Pancreas (tissue), 10 donors: Measurements from ENCODE around the gene MECR. TPM values are rescaled to one million over a fixed set of nuclear protein-coding genes. Genes with fewer than 3 reads are reported as not detected.

Experiments used
- ATAC-seq, 4 donors: fragments of 200-7000 bp; cut with Tn5 transposase; one replicate each; pipeline versions ENCODE4 v1.8.0 to v1.9.1; 2020; ENCODE audit warnings: mild to moderate bottlenecking in 4 of 4, moderate library complexity in 4 of 4
- DNase-seq, 6 donors: peaks; one replicate each; pipeline ENCODE4 v3.0.0-alpha.2; 2020
- FAIRE-seq: peaks from 2 replicates; lab custom pipeline; 2012; peaks lifted over from hg19 to GRCh38; lab: Jason Lieb, UNC
- H3K27ac ChIP-seq, 4 donors: fragments of 200-600 bp; sonication (generic); 1 replicate in 3 of 4; 2 replicates in 1 of 4; pipeline versions ENCODE4 v1.5.0 to v1.8.0; 2020
- H3K27me3 ChIP-seq, 4 donors: fragments of 200-600 bp; one replicate each; pipeline ENCODE4 v1.8.0; 2021
- H3K36me3 ChIP-seq, 3 donors: fragments of 200-600 bp; sonication (generic) in 1 of 3; one replicate each; pipeline versions ENCODE4 v1.5.0 to v1.8.0; 2020 to 2021
- H3K4me1 ChIP-seq, 3 donors: fragments of 200-600 bp; one replicate each; pipeline ENCODE4 v1.8.0; 2021
- H3K4me3 ChIP-seq, 4 donors: fragments of 200-600 bp; sonication (generic) in 2 of 4; one replicate each; pipeline versions ENCODE4 v1.5.0 to v1.8.0; 2020 to 2021
- H3K9me3 ChIP-seq, 4 donors: fragments of 200-600 bp; one replicate each; pipeline ENCODE4 v1.8.0; 2021
- CTCF ChIP-seq, 4 donors: fragments of 200-600 bp; sonication (generic) in 3 of 4; IDR thresholded peaks; one replicate each; pipeline versions ENCODE4 v1.5.0 to v1.8.0; 2021; ENCODE audit warnings: antibody characterized with exemption in 4 of 4
- WGBS, 2 donors: extraction: QIAGEN DNeasy Blood & Tissue Kit; methylation state at CpG; one replicate each; pipeline ENCODE4 v1.1.7; 2013; 5-methylcytosine and 5-hydroxymethylcytosine counted together
- intact Hi-C, 3 donors: fragments of 100-400 bp; cut with DNase I; formaldehyde crosslinking; loops; one replicate each; pipeline versions ENCODE4 v1.11.1 to v1.14.2; 2022
- polyA plus RNA-seq, 2 donors: library from polyadenylated mRNA; stranded (reverse); fragments of 200-250 nt; gene quantifications; one replicate each; pipeline ENCODE4 v1.2.3, GENCODE V29; 2013
- total RNA-seq, 6 donors: library from RNA; stranded (reverse); fragmentation: NEBNext Ultra II Directional in 4 of 6; extraction: Animal tissue kit (Norgen Biotek cat#: 25700) in 4 of 6; gene quantifications; one replicate each; pipeline versions ENCODE4 v1.2.1 to v1.2.4, GENCODE V29; 2021 to 2023
- donor health status: healthy with polysubstance abuse.
- donor health status: DM: no; HTN: no; CAD: no; lungs with moderate emphysema.
- donor health status: DM: no; HTN: no; CAD: no.
- donor health status: control.
- donor health status: control.
- donor health status: Bipolar disorder and iron deficiency.
- donor health status: DM: yes; HTN: yes; CAD: no.
- donor health status: DM: no; HTN: no; CAD: no.
- donor health status: DM: no; HTN: no; CAD: no.
- donor health status: DM: yes; HTN: yes; CAD: no.

The MECR gene
- total and polyA plus RNA-seq, 8 donors: 9.0 to 19.6 (median 10.5) TPM

- no peak for ATAC-seq
- 84 to 89% methylated on average over 5 of the region's 5 CpGs for WGBS, 2 donors
- Histone ChIP-seq H3K27ac (no peak overlapping the region), H3K36me3 (peaks cover 0 to 10% (median 0%) of the 10 kb centered on the region in 3 donors), H3K4me1 (peaks cover 7 to 28% (median 27%) of the 10 kb centered on the region in 3 donors), H3K4me3 (no peak overlapping the region), H3K9me3 (no peaks in the 10 kb centered on the region), H3K27me3 (no peaks in the 10 kb centered on the region)
- FAIRE-seq: no peak
- intact Hi-C loops: no loop called here
- no peak for TF ChIP-seq CTCF (IDR thresholded peaks at IDR 0.05)
- DNase-seq: no peak
Observed at GRCh38 chr1:29171521-29171920, 59.2 kb downstream of the MECR start.

GRCh38 chr1:29171089-29171488 is 59.6 kb downstream of the MECR start:
- intact Hi-C loops: no loop called here
- ATAC-seq: peak in 2 of 4 donors; percentile 18 to 27
- TF ChIP-seq CTCF (IDR thresholded peaks at IDR 0.05): no peak
- H3K4me3 ChIP-seq: no peak overlapping the region
- WGBS, 2 donors: 23 to 35% methylated on average over 3 of the region's 3 CpGs
- no peaks in the 10 kb centered on the region for H3K27me3 ChIP-seq
- DNase-seq: no peak
- H3K36me3 ChIP-seq: peaks cover 0 to 10% (median 0%) of the 10 kb centered on the region in 3 donors
- no peak overlapping the region for H3K27ac ChIP-seq
- no peaks in the 10 kb centered on the region for H3K9me3 ChIP-seq
- peaks cover 7 to 24% (median 23%) of the 10 kb centered on the region in 3 donors for H3K4me1 ChIP-seq
- no peak for FAIRE-seq

- WGBS, 2 donors: 69 to 77% methylated on average over 3 of the region's 3 CpGs
- intact Hi-C loops: no loop called here
- peaks cover 7 to 23% (median 22%) of the 10 kb centered on the region in 3 donors for H3K4me1 ChIP-seq
- peaks cover 0 to 10% (median 0%) of the 10 kb centered on the region in 3 donors for H3K36me3 ChIP-seq
- no peaks in the 10 kb centered on the region for H3K27me3 ChIP-seq
- no peak overlapping the region for H3K27ac ChIP-seq
- H3K4me3 ChIP-seq: no peak overlapping the region
- no peaks in the 10 kb centered on the region for H3K9me3 ChIP-seq
- DNase-seq (no peak), FAIRE-seq (no peak), ATAC-seq (no peak)
- TF ChIP-seq CTCF (IDR thresholded peaks at IDR 0.05): no peak
Observed at GRCh38 chr1:29169976-29170375, 60.8 kb downstream of the MECR start.

- WGBS, 2 donors: 98 to 99% methylated on average over 9 of the region's 9 CpGs
- Histone ChIP-seq H3K4me3 (no peak overlapping the region), H3K4me1 (peaks cover 7 to 23% (median 22%) of the 10 kb centered on the region in 3 donors), H3K36me3 (peaks cover 0 to 10% (median 0%) of the 10 kb centered on the region in 3 donors), H3K27me3 (no peaks in the 10 kb centered on the region), H3K27ac (no peak overlapping the region), H3K9me3 (no peaks in the 10 kb centered on the region)
- no peak for ATAC-seq
- FAIRE-seq: no peak
- intact Hi-C loops: no loop called here
- TF ChIP-seq CTCF (IDR thresholded peaks at IDR 0.05): no peak
- no peak for DNase-seq
Observed at GRCh38 chr1:29167904-29168303, 62.8 kb downstream of the MECR start.

GRCh38 chr1:29166291-29166878 is 64.3 kb downstream of the MECR start:
- peak in 1 of 4 donors; percentile 17 for ATAC-seq
- H3K4me3 ChIP-seq: no peak overlapping the region
- 49 to 57% methylated on average over 9 of the region's 9 CpGs for WGBS, 2 donors
- no peak overlapping the region for H3K27ac ChIP-seq
- H3K27me3 ChIP-seq: no peaks in the 10 kb centered on the region
- peaks cover 0 to 13% (median 0%) of the 10 kb centered on the region in 3 donors for H3K36me3 ChIP-seq
- peaks cover under 1 to 19% (median 15%) of the 10 kb centered on the region in 3 donors for H3K4me1 ChIP-seq
- DNase-seq: no peak
- intact Hi-C loops: no loop called here
- no peaks in the 10 kb centered on the region for H3K9me3 ChIP-seq
- FAIRE-seq: no peak
- no peak for TF ChIP-seq CTCF (IDR thresholded peaks at IDR 0.05)
